IPS-NIHi11 (cell line): ENCODE measurements around the gene FXYD6.
A peak's percentile ranks its signal among the peaks of the same experiment; 100 is the strongest.
"Not testable (repeated sequence)": the region's sequence is repeated elsewhere in the genome, so short reads cannot be mapped to it uniquely, and the experiment has no call there.

Experiments
- DNase-seq: peaks from one replicate; pipeline ENCODE4 v3.0.0; 2012; ENCODE audit warnings: mixed read lengths, low spot score

Gene FXYD6

GRCh38 chr11:117876341-117877119 is at the start of gene FXYD6:
FXYD6 (minus strand) TSS chr11:117876658; CDS start chr11:117842776, 33,882 bp downstream.
- peak; percentile 91 for DNase-seq

- not testable (repeated sequence) for DNase-seq
Observed at GRCh38 chr11:117926166-117926565, 49.7 kb upstream of the FXYD6 start.

GRCh38 chr11:117925198-117925925 is 48.9 kb upstream of the FXYD6 start:
- no peak for DNase-seq

- no peak for DNase-seq
Observed at GRCh38 chr11:117924631-117925170, 48.2 kb upstream of the FXYD6 start.

- peak; percentile 50 for DNase-seq
Observed at GRCh38 chr11:117923773-117924172, 47.3 kb upstream of the FXYD6 start.

GRCh38 chr11:117923275-117923674 is 46.8 kb upstream of the FXYD6 start:
- no peak for DNase-seq

GRCh38 chr11:117921893-117922292 is 45.4 kb upstream of the FXYD6 start:
- DNase-seq: no peak

- DNase-seq: no peak
Observed at GRCh38 chr11:117921456-117921855, 45.0 kb upstream of the FXYD6 start.

GRCh38 chr11:117919781-117920221 is 43.3 kb upstream of the FXYD6 start:
- no peak for DNase-seq

- no peak for DNase-seq
Observed at GRCh38 chr11:117919341-117919740, 42.9 kb upstream of the FXYD6 start.

- DNase-seq: no peak
Observed at GRCh38 chr11:117918366-117919255, 42.2 kb upstream of the FXYD6 start.

GRCh38 chr11:117917591-117918151 is 41.2 kb upstream of the FXYD6 start:
- DNase-seq: no peak

GRCh38 chr11:117916956-117917355 is 40.5 kb upstream of the FXYD6 start:
- DNase-seq: no peak

GRCh38 chr11:117915672-117916235 is 39.3 kb upstream of the FXYD6 start:
- no peak for DNase-seq

GRCh38 chr11:117914991-117915618 is 38.6 kb upstream of the FXYD6 start:
- no peak for DNase-seq

- DNase-seq: no peak
Observed at GRCh38 chr11:117914398-117914761, 37.9 kb upstream of the FXYD6 start.

- no peak for DNase-seq
Observed at GRCh38 chr11:117913736-117914397, 37.4 kb upstream of the FXYD6 start.

- DNase-seq: no peak
Observed at GRCh38 chr11:117912497-117912896, 36.0 kb upstream of the FXYD6 start.

GRCh38 chr11:117911694-117912093 is 35.2 kb upstream of the FXYD6 start:
- no peak for DNase-seq

- DNase-seq: no peak
Observed at GRCh38 chr11:117910941-117911655, 34.6 kb upstream of the FXYD6 start.
